ENCODE data around the gene PAX5.

The PAX5 gene

GRCh38 chr9:36956908-36957307 lies 77.2 kb downstream of the PAX5 start:
- no peak for DNase-seq

GRCh38 chr9:36950389-36950788 lies 83.7 kb downstream of the PAX5 start:
- no peak for DNase-seq

- no peak for DNase-seq
Observed at GRCh38 chr9:36949466-36949865, 84.6 kb downstream of the PAX5 start.

GRCh38 chr9:36948051-36948450 lies 86.0 kb downstream of the PAX5 start:
- no peak for DNase-seq

- DNase-seq: no peak
Observed at GRCh38 chr9:36946653-36947052, 87.4 kb downstream of the PAX5 start.

- no peak for DNase-seq
Observed at GRCh38 chr9:36945999-36946398, 88.1 kb downstream of the PAX5 start.

GRCh38 chr9:36942891-36943290 lies 91.2 kb downstream of the PAX5 start:
- no peak for DNase-seq

GRCh38 chr9:36941441-36941840 lies 92.6 kb downstream of the PAX5 start:
- no peak for DNase-seq

GRCh38 chr9:36940881-36941280 lies 93.2 kb downstream of the PAX5 start:
- no peak for DNase-seq

- no peak for DNase-seq
Observed at GRCh38 chr9:36940500-36940853, 93.6 kb downstream of the PAX5 start.

- DNase-seq: no peak
Observed at GRCh38 chr9:36939655-36940499, 94.2 kb downstream of the PAX5 start.

GRCh38 chr9:36939214-36939613 lies 94.9 kb downstream of the PAX5 start:
- no peak for DNase-seq

GRCh38 chr9:36938617-36939016 lies 95.5 kb downstream of the PAX5 start:
- DNase-seq: no peak

GRCh38 chr9:36937951-36938350 lies 96.1 kb downstream of the PAX5 start:
- no peak for DNase-seq

GRCh38 chr9:36937346-36937745 lies 96.7 kb downstream of the PAX5 start:
- no peak for DNase-seq

GRCh38 chr9:36936498-36936831 lies 97.6 kb downstream of the PAX5 start:
- no peak for DNase-seq

- DNase-seq: no peak
Observed at GRCh38 chr9:36935768-36936497, 98.1 kb downstream of the PAX5 start.

- peak in 1 of 5 donors; percentile 15 for DNase-seq
Observed at GRCh38 chr9:36935332-36935731, 98.7 kb downstream of the PAX5 start.

GRCh38 chr9:36934478-36935065 lies 99.5 kb downstream of the PAX5 start:
- no peak for DNase-seq

GRCh38 chr9:36933676-36934215 lies 100.3 kb downstream of the PAX5 start:
- no peak for DNase-seq

- no peak for DNase-seq
Observed at GRCh38 chr9:36932198-36932597, 101.9 kb downstream of the PAX5 start.

- DNase-seq: no peak
Observed at GRCh38 chr9:36930941-36931340, 103.1 kb downstream of the PAX5 start.

GRCh38 chr9:36929350-36929675 lies 104.8 kb downstream of the PAX5 start:
- no peak for DNase-seq
